ENCODE data around the gene DEFB108B. TPM values are rescaled to one million over a fixed set of nuclear protein-coding genes. Genes with fewer than 3 reads are reported as not detected.
"Not testable (repeated sequence)": the region's sequence is repeated elsewhere in the genome, so short reads cannot be mapped to it uniquely, and the experiment has no call there.

Gene DEFB108B
- total RNA-seq, 2 donors from 2014 or later = not detected

- H3K27me3 ChIP-seq; H3K9me3 ChIP-seq; H3K4me3 ChIP-seq; H3K36me3 ChIP-seq (replicated peaks in 1 of 2; ENCODE audit: insufficient read depth in 1 of 2, low read depth in 2 of 2); ATAC-seq; H3K4me1 ChIP-seq; intact Hi-C loops (cut with DNase I); H3K27ac ChIP-seq: not testable (repeated sequence)
- 59 to 77% methylated on average over 4 to 6 of the region's 6 CpGs for WGBS, 2 donors
- TF ChIP-seq CTCF (IDR thresholded peaks at IDR 0.05) = peak; percentile 19 to 74 (median 65)
- DNase-seq = peak; percentile 57 to 73 (median 60)
Observed at GRCh38 chr11:71792621-71793235, 40.3 kb upstream of the DEFB108B start.

DNA sequence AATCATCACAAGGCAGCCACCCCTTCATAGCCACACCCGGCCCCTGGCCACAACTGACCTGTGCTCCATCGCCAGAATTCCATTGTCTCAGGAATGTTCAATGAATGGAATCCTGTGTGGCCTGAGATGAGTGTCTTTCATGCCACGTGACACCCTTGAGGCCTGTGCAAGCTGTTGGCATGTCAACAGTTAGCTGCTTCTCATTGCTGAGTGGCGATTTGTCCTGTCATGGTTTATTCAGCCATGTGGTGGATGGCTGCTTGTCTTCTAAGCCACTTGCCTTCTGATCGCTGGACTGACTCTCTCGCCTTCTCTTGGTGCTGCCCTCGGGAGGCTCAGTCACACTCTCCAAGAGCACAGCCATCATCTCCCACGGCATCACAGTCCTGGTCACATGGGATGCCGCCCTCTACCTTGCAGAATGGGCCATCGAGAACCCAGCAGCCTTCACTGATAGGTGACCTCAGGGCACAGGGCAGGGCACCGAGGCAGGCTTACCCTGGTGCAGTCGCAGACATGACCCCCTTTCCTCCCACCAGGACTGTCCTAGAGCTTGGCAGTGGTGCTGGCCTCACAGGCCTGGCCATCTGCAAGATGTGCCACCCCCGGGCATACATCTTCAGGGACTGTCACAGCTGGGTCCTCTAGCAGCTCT lies 38.5 kb upstream of the DEFB108B start:
- intact Hi-C loops (cut with DNase I); H3K4me3 ChIP-seq; H3K9me3 ChIP-seq; ATAC-seq; H3K27ac ChIP-seq; DNase-seq; H3K27me3 ChIP-seq; H3K4me1 ChIP-seq; H3K36me3 ChIP-seq (replicated peaks in 1 of 2; ENCODE audit: insufficient read depth in 1 of 2, low read depth in 2 of 2): not testable (repeated sequence)
- WGBS, 2 donors = 83 to 93% methylated on average over 4 to 13 of the region's 13 CpGs

DNA sequence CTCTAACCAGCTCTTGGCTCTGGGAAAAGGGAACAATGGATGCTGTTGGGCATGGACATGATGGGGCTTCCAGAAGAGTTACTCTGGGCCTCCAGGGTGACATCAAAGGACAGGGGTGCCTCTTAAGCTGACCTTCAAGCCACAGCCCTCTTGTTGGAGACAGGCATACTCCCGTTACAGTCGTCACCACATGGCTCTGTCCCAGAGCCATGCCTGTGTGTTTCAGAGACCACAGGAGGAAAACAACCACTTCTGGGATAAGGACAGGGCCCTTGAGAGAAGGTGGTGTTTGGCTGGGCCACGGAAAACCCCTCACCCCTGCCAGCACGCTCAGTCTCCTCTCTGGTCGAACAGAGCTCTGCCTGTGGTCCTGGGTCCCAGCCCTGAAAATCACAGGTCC lies 37.8 kb upstream of the DEFB108B start:
- H3K27ac ChIP-seq; ATAC-seq; H3K36me3 ChIP-seq (replicated peaks in 1 of 2; ENCODE audit: insufficient read depth in 1 of 2, low read depth in 2 of 2); H3K4me3 ChIP-seq; H3K4me1 ChIP-seq; H3K9me3 ChIP-seq; H3K27me3 ChIP-seq; intact Hi-C loops (cut with DNase I); DNase-seq: not testable (repeated sequence)
- 89% methylated on average over 5 of the region's 5 CpGs; no CpG with 5 or more reads in 1 of the 2 donors for WGBS, 2 donors

DNA sequence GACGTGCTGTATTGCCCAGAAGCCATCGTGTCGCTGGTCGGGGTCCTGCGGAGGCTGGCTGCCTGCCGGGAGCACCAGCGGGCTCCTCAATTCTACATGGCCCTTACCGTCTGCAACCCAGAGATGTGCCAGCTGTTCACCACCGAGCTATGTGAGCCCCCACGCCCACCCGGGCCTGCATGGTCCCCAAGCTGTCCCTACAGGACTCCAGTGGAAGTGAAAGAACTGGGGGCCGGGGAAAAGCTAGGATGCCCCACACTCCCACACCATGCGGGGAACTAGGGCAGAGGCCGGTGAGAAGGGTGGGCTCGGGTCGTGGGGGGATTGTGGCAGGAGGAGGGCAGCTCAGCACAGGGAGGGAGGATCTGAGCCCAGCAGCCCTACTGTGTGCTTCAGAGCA lies 37.0 kb upstream of the DEFB108B start:
- intact Hi-C loops (cut with DNase I); H3K4me3 ChIP-seq; H3K36me3 ChIP-seq (replicated peaks in 1 of 2; ENCODE audit: insufficient read depth in 1 of 2, low read depth in 2 of 2); DNase-seq; ATAC-seq; H3K9me3 ChIP-seq; H3K27me3 ChIP-seq; H3K27ac ChIP-seq; H3K4me1 ChIP-seq: not testable (repeated sequence)
- 87 to 88% methylated on average over 12 to 16 of the region's 16 CpGs for WGBS, 2 donors

DNA sequence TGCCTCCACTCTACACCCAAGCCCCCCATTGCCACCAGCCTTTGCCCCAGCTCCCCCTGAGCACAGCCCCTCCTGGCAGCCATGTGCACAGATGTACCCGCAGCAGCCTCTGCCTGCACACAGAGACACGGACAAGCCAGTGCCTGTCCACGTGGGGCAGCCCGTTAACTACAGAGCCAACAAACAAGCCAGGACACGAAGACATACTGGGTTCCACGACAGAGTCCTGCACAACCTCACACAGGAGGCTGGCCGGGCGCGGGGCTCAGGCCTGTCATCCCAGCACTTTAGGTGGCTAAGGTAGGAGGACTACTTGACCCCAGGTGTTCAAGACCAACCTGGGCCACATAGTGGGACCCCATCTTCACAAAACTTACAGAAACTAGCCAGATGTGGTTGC lies 36.2 kb upstream of the DEFB108B start:
- H3K27ac ChIP-seq; H3K4me1 ChIP-seq; intact Hi-C loops (cut with DNase I); H3K4me3 ChIP-seq; ATAC-seq; H3K27me3 ChIP-seq; H3K9me3 ChIP-seq; DNase-seq; H3K36me3 ChIP-seq (replicated peaks in 1 of 2; ENCODE audit: insufficient read depth in 1 of 2, low read depth in 2 of 2): not testable (repeated sequence)
- WGBS, 2 donors = 91 to 100% methylated on average over 4 to 9 of the region's 9 CpGs

DNA sequence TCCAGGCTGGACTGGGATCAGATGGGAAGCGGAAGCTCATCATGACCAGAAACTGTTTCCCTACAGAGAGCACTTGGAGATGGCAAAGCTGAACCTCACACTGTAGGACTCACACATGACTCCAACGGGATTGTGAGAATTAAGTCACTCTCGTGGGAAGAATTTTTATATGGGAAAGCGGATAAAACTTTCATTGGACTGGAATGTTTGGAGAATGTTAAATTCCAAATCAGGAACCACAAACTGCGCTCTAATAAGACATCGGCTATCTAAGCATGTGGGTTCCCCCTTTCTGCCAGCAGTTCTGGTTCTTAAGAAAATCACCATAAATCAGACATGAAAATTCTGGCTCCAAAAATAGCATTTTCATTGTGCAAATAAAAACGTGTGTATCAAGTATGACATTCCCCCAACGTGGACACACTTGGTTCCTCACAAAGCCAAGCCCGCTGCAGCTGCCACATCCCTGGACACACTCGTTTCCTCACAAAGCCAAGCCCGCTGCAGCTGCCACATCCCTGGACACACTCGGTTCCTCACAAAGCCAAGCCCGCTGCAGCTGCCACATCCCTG lies 33.4 kb upstream of the DEFB108B start:
- DNase-seq; H3K36me3 ChIP-seq (replicated peaks in 1 of 2; ENCODE audit: insufficient read depth in 1 of 2, low read depth in 2 of 2); H3K27ac ChIP-seq; H3K27me3 ChIP-seq; intact Hi-C loops (cut with DNase I); H3K9me3 ChIP-seq; H3K4me3 ChIP-seq; H3K4me1 ChIP-seq; ATAC-seq: not testable (repeated sequence)
- WGBS, 2 donors = 80 to 81% methylated on average over 13 of the region's 13 CpGs

GRCh38 chr11:71800335-71800953 lies 32.6 kb upstream of the DEFB108B start:
- H3K9me3 ChIP-seq; H3K27ac ChIP-seq; H3K36me3 ChIP-seq (replicated peaks in 1 of 2; ENCODE audit: insufficient read depth in 1 of 2, low read depth in 2 of 2); H3K4me3 ChIP-seq; H3K4me1 ChIP-seq; intact Hi-C loops (cut with DNase I); H3K27me3 ChIP-seq; ATAC-seq: not testable (repeated sequence)
- 41 to 56% methylated on average over 13 of the region's 13 CpGs for whole genome bisulfite sequencing, 2 donors
- TF ChIP-seq CTCF (IDR thresholded peaks at IDR 0.05) = peak; percentile 19 to 84 (median 63)
- peak; percentile 56 to 78 (median 75) for DNase-seq

GRCh38 chr11:71801026-71801425 lies 32.0 kb upstream of the DEFB108B start:
- WGBS, 2 donors = 93 to 100% methylated on average over 2 of the region's 2 CpGs
- DNase-seq; H3K4me3 ChIP-seq; H3K27me3 ChIP-seq; H3K27ac ChIP-seq; ATAC-seq; H3K9me3 ChIP-seq; H3K4me1 ChIP-seq; H3K36me3 ChIP-seq (replicated peaks in 1 of 2; ENCODE audit: insufficient read depth in 1 of 2, low read depth in 2 of 2); intact Hi-C loops (cut with DNase I): not testable (repeated sequence)

- H3K4me3 ChIP-seq; H3K36me3 ChIP-seq (replicated peaks in 1 of 2; ENCODE audit: insufficient read depth in 1 of 2, low read depth in 2 of 2); H3K27ac ChIP-seq; H3K9me3 ChIP-seq; DNase-seq; H3K4me1 ChIP-seq; H3K27me3 ChIP-seq; intact Hi-C loops (cut with DNase I); ATAC-seq: not testable (repeated sequence)
- 76 to 79% methylated on average over 6 to 7 of the region's 7 CpGs for WGBS, 2 donors
Observed at GRCh38 chr11:71802874-71803273, 30.1 kb upstream of the DEFB108B start.
